Bronchus fibroblast of lung (primary cell): ENCODE data around the gene MTHFSD. TPM values are rescaled to one million over a fixed set of nuclear protein-coding genes. Genes with fewer than 3 reads are reported as not detected.

Source experiments
- total RNA-seq: library from RNA; depleted of rRNA; stranded (reverse); fragments of >200 nt; gene quantifications from 2 replicates; pipeline ENCODE4 v1.2.3, GENCODE V29; 2015

Gene MTHFSD
- total RNA-seq: 9.1 and 10.9 TPM in 2 replicates

DNA sequence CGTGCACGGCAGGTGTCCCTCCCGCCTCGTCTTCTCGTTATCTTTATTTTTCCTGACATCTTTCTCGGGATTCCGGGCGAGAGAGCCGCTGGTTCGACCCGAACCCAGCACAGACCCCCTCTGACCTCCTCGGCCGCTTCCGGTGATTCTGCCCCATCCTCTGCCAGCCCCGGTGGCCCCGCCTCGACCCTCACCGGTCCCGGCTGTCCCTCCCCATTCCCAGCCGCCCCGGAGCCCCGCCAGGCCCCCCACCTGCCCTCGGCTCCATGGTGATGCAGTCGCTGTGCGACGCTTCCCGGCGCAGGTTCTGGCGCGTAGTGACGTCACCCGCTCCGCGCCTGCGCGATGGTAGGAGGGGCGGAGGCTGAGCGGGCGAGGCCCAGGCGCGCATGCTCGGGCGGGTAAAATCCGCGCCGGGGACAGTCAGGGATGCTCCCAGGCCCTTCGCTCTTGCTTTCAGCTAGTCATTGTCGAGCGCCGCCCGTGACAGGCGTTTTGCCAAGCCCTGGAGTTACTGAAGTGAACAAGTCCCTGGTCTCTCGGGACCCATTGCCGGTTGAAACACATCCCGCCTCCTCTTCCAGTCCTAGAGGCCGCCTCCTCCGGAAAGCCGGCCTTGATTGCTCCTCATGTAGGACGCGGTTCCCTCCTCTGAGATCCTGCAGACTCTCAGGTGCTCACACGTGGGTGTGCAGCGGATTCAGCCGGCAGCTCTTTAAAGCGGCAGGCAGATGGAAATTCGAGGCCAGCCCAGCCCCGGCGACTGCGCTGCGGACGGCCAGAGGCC, at the start of gene MTHFSD:
Gene MTHFSD (minus strand): TSS at position 319 of the 787 bp plus-strand sequence. CDS start 51 bp downstream, at position 268.

GRCh38 chr16:86578061-86578599, 23.1 kb upstream of the MTHFSD start, which contains the start of gene FOXL1:
FOXL1 (plus strand) TSS chr16:86578549; CDS start chr16:86578724, 175 bp downstream.

DNA sequence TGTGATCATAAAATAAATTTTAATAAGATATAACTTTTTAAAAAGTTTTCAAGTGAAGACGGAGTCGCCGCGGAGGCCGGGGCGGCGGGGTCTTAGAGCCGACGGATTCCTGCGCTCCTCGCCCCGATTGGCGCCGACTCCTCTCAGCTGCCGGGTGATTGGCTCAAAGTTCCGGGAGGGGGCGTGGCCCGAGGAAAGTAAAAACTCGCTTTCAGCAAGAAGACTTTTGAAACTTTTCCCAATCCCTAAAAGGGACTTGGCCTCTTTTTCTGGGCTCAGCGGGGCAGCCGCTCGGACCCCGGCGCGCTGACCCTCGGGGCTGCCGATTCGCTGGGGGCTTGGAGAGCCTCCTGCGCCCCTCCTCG, 11.5 kb upstream of the MTHFSD start, which contains the start of gene FOXC2:
Gene FOXC2 (plus strand): TSS at position 229 of the 365 bp plus-strand sequence. CDS start 507 bp downstream, outside the sequence.

GRCh38 chr16:86510465-86511261, 44.4 kb downstream of the MTHFSD start, which contains the start of gene FOXF1:
FOXF1 (plus strand) TSS chr16:86510527; CDS start chr16:86510570, 43 bp downstream.

Other genes with a start within 250 kb of the MTHFSD start
- 23.9 and 25.4 TPM in 2 replicates for gene FOXF1, start 44.7 kb downstream of the MTHFSD start, total RNA-seq
- gene FOXC2, start 11.6 kb upstream of the MTHFSD start, total RNA-seq: 4.9 and 5.5 TPM in 2 replicates
- 20.4 and 23.4 TPM in 2 replicates for gene FOXL1, start 23.3 kb upstream of the MTHFSD start, total RNA-seq